ENCODE measurements around the gene RBM24.

DNA sequence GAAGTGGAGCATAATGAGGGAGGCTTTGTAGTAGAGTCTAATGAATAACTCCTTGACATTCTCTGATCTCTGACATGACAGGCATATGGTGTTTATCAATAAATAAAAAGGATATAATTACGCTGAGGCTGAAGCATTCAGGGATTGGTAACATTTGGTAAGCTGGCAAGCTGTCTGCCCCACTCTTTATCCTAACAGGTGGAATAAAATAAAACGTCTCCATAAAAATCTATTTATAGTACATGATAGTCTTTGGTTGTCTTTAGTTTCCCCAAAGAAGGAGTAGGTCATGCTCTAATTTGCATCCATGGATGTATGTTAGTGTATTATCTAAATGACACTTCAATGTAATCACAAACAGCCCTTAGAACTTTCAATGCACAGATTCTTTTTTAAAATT is 30.9 kb upstream of the RBM24 start:
- TF ChIP-seq, protein P1, sequence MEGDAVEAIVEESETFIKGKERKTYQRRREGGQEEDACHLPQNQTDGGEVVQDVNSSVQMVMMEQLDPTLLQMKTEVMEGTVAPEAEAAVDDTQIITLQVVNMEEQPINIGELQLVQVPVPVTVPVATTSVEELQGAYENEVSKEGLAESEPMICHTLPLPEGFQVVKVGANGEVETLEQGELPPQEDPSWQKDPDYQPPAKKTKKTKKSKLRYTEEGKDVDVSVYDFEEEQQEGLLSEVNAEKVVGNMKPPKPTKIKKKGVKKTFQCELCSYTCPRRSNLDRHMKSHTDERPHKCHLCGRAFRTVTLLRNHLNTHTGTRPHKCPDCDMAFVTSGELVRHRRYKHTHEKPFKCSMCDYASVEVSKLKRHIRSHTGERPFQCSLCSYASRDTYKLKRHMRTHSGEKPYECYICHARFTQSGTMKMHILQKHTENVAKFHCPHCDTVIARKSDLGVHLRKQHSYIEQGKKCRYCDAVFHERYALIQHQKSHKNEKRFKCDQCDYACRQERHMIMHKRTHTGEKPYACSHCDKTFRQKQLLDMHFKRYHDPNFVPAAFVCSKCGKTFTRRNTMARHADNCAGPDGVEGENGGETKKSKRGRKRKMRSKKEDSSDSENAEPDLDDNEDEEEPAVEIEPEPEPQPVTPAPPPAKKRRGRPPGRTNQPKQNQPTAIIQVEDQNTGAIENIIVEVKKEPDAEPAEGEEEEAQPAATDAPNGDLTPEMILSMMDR (IDR thresholded peaks at IDR 0.05) = no peak
- TF ChIP-seq POLR2A (IDR thresholded peaks at IDR 0.05) (no peak), EP300 (IDR thresholded peaks at IDR 0.05) (no peak)

Data from tibial nerve (tissue), 4 donors.